Left lung (tissue), 10 donors: ENCODE measurements around the gene LILRB5. TPM values are rescaled to one million over a fixed set of nuclear protein-coding genes. Genes with fewer than 3 reads are reported as not detected.

Experiments used
- ATAC-seq: fragments of 200-7000 bp; cut with Tn5 transposase; one replicate; pipeline ENCODE4 v1.9.1; 2020; ENCODE audit warnings: moderate library complexity
- DNase-seq, 4 donors: peaks; one replicate each; pipeline ENCODE4 v3.0.0-alpha.2; 2013 to 2020
- H3K27ac ChIP-seq, 2 donors: fragments of 200-600 bp; sonication (generic) in 1 of 2; one replicate each; pipeline versions ENCODE4 v1.5.0 to v1.8.0; 2020 to 2021
- H3K27me3 ChIP-seq, 2 donors: fragments of 200-600 bp; sonication (generic) in 1 of 2; one replicate each; pipeline versions ENCODE4 v1.5.0 to v1.8.0; 2020 to 2021
- H3K36me3 ChIP-seq, 2 donors: fragments of 200-600 bp; sonication (generic) in 1 of 2; one replicate each; pipeline versions ENCODE4 v1.5.0 to v1.8.0; 2020 to 2021
- H3K4me1 ChIP-seq, 2 donors: fragments of 200-600 bp; one replicate each; pipeline ENCODE4 v1.8.0; 2021
- H3K4me3 ChIP-seq, 2 donors: fragments of 200-600 bp; sonication (generic) in 1 of 2; one replicate each; pipeline versions ENCODE4 v1.5.0 to v1.8.0; 2020 to 2021; ENCODE audit warnings: mild to moderate bottlenecking in 1 of 2
- H3K9me3 ChIP-seq, 2 donors: fragments of 200-600 bp; sonication (generic) in 1 of 2; one replicate each; pipeline versions ENCODE4 v1.5.0 to v1.8.0; 2020 to 2021
- CTCF ChIP-seq, 2 donors: fragments of 200-600 bp; sonication (generic) in 1 of 2; IDR thresholded peaks; one replicate each; pipeline versions ENCODE4 v1.5.0 to v1.8.0; 2021; ENCODE audit warnings: antibody characterized with exemption in 2 of 2
- intact Hi-C, 2 donors: fragments of 100-400 bp; cut with DNase I; formaldehyde crosslinking; loops; one replicate each; pipeline versions ENCODE4 v1.11.2 to v1.14.2; 2022
- polyA plus RNA-seq, 6 donors: library from polyadenylated mRNA; unstranded; fragments of 120-200 nt; gene quantifications; one replicate each; pipeline ENCODE4 v1.2.1, GENCODE V29; 2013; ENCODE audit not compliant: insufficient read length in 6 of 6
- total RNA-seq, 2 donors: library from RNA; stranded (reverse); fragmentation: NEBNext Ultra II Directional; extraction: Animal tissue kit (Norgen Biotek cat#: 25700); gene quantifications; one replicate each; pipeline ENCODE4 v1.2.1, GENCODE V29; 2021
- donor health status: DM: no; HTN: yes; CAD: no.
- donor health status: DM: no; HTN: no; CAD: no.

The LILRB5 gene
- total and polyA plus RNA-seq, 8 donors, result 3.3 to 16.5 (median 4.7) TPM

- TF ChIP-seq CTCF (IDR thresholded peaks at IDR 0.05), result no peak
- peaks cover 0 to 14% of the 10 kb centered on the region in 2 donors for H3K27me3 ChIP-seq
- H3K36me3 ChIP-seq, result no peaks in the 10 kb centered on the region
- ATAC-seq (no peak), DNase-seq (no peak)
- no peak overlapping the region for H3K4me3 ChIP-seq
- intact Hi-C loops, result no loop called here
- H3K4me1 ChIP-seq, result peaks cover 0 to 31% of the 10 kb centered on the region in 2 donors
- H3K27ac ChIP-seq, result no peak overlapping the region
- H3K9me3 ChIP-seq, result no peaks in the 10 kb centered on the region
Observed at GRCh38 chr19:54268936-54269335, 11.9 kb upstream of the LILRB5 start.

DNA sequence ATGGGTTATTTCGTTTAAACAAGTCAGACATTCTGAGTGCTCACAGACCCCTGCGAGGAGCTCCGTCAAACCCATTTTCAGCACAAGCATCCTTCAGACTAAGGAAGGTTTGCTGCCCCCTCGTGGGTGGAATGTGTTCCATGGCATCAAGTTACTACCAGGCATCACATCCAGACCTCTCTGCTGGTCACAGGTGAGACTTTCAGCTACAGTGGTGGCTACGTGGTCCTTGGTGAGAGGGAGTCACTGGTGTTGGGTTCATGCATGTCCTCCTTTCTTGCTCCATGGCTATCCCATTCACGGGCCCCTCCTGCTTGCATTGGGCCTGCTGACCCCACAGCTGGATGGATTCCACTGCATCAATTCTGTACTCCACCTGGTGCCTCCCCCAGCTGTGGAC, 9.1 kb upstream of the LILRB5 start:
- Histone ChIP-seq H3K4me3 (no peak overlapping the region), H3K27ac (no peak overlapping the region), H3K36me3 (no peaks in the 10 kb centered on the region), H3K27me3 (peaks cover 0 to 2% of the 10 kb centered on the region in 2 donors), H3K4me1 (peaks cover 0 to 18% of the 10 kb centered on the region in 2 donors), H3K9me3 (no peaks in the 10 kb centered on the region)
- intact Hi-C loops, result no loop called here
- ATAC-seq, result peak; percentile 93
- peak; percentile 78 to 86 for TF ChIP-seq CTCF (IDR thresholded peaks at IDR 0.05)
- DNase-seq, result peak; percentile 37 to 84 (median 72)

GRCh38 chr19:54262470-54262869, 5.4 kb upstream of the LILRB5 start:
- DNase-seq, result no peak
- no peak overlapping the region for H3K4me3 ChIP-seq
- H3K9me3 ChIP-seq, result no peaks in the 10 kb centered on the region
- H3K4me1 ChIP-seq, result peaks cover 0 to 11% of the 10 kb centered on the region in 2 donors
- H3K27ac ChIP-seq, result no peak overlapping the region
- H3K36me3 ChIP-seq, result no peaks in the 10 kb centered on the region
- peaks cover 0 to 5% of the 10 kb centered on the region in 2 donors for H3K27me3 ChIP-seq
- intact Hi-C loops, result no loop called here
- no peak for ATAC-seq
- TF ChIP-seq CTCF (IDR thresholded peaks at IDR 0.05), result no peak

DNA sequence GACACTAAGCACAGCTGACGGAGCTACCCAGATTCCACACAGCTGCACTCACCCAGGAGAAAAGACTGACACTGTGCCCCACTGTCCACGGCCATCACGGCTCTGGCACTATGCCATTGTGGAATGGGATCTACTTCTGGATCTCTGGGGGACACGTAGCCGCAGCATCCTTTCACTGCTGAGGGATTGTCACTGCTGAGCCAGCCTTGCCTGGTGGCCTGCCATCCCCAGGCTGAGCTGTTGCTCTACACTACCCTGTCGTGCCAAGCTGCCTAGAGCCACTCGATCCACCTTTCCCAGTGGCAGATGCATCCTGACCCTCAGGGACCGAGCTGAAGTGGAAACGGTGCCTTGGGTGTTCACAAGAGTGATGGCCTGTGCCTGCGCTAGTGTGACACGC, 5.0 kb upstream of the LILRB5 start:
- intact Hi-C loops, result no loop called here
- no peak for ATAC-seq

More for the DNA sequence above, 5.0 kb upstream of the LILRB5 start:
- Histone ChIP-seq H3K9me3 (no peaks in the 10 kb centered on the region), H3K4me3 (no peak overlapping the region), H3K4me1 (peaks cover 0 to 11% of the 10 kb centered on the region in 2 donors), H3K27me3 (peaks cover 0 to 9% of the 10 kb centered on the region in 2 donors), H3K36me3 (no peaks in the 10 kb centered on the region), H3K27ac (no peak overlapping the region)
- DNase-seq, result no peak
- no peak for TF ChIP-seq CTCF (IDR thresholded peaks at IDR 0.05)
